K562 (cell line): ENCODE measurements around the gene PMEPA1. TPM values are rescaled to one million over a fixed set of nuclear protein-coding genes. Genes with fewer than 3 reads are reported as not detected.
A peak's percentile ranks its signal among the peaks of the same experiment; 100 is the strongest.

Experiments used
- ATAC-seq: fragments of 200-7000 bp; cut with Tn5 transposase; 3 replicates; pipeline ENCODE4 v1.9.1; 2020; ENCODE audit warnings: moderate library complexity
- BruUV-seq: library from RNA; stranded (reverse); fragments of 400-500 nt; replicated peaks from 2 replicates; lab custom pipeline; 2021; lab: Mats Ljungman, UMichigan
- CTCF ChIA-PET: fragments of 300-600 bp; formaldehyde crosslinking; extraction: SDS; loops from one replicate; lab custom pipeline; 2021; ENCODE audit warnings: low intra/inter-chr PET ratio; lab: Yijun Ruan, JAX
- POLR2A ChIA-PET: fragments of 300-600, 350-650 bp; sonication (Branson Sonifier 250); formaldehyde crosslinking; extraction: SDS; loops from one replicate; lab custom pipeline; 2021; ENCODE audit warnings: antibody characterized with exemption, inconsistent platforms; lab: Yijun Ruan, JAX
- DNase-seq, 4 experiments: peaks; one replicate each; pipeline versions ENCODE4 v3.0.0 to v3.0.0-alpha.2; 2011 to 2018; ENCODE audit warnings: low spot score in 3 of 4, mixed read lengths in 3 of 4; ENCODE audit errors: extremely low read depth in 1 of 4
- FAIRE-seq: peaks from 2 replicates; lab custom pipeline; 2011; peaks lifted over from hg19 to GRCh38; lab: Jason Lieb, UNC
- H2AFZ ChIP-seq: 2 replicates; pipeline ENCODE4 v1.6.0; 2011; ENCODE audit warnings: low read depth, low read length, control low read depth, inconsistent platforms
- H3K27ac ChIP-seq: fragments of 200-600 bp; 3 replicates; pipeline ENCODE4 v1.8.0; 2011; ENCODE audit warnings: low read depth, mild to moderate bottlenecking, control low read depth, inconsistent platforms, low read length, moderate library complexity, mixed read lengths; ENCODE audit errors: extremely low read depth
- H3K27me3 ChIP-seq, 2 experiments: fragments of 300-600 bp in 1 of 2; 2 replicates in 1 of 2; 3 replicates in 1 of 2; pipeline versions ENCODE4 v1.6.0 to v1.8.0; 2011; ENCODE audit warnings: inconsistent platforms in 2 of 2, low read length in 2 of 2, mild to moderate bottlenecking in 1 of 2, mixed read lengths in 1 of 2, moderate library complexity in 1 of 2; ENCODE audit not compliant: control insufficient read depth in 2 of 2, insufficient read depth in 2 of 2
- H3K36me3 ChIP-seq: fragments of 300-600 bp; 3 replicates; pipeline ENCODE4 v1.8.0; 2011; ENCODE audit warnings: mild to moderate bottlenecking, low read length, inconsistent platforms; ENCODE audit not compliant: control insufficient read depth, insufficient read depth
- H3K4me1 ChIP-seq, 2 experiments: fragments of 200-600 bp in 1 of 2; replicated peaks in 1 of 2; 2 replicates in 1 of 2; 3 replicates in 1 of 2; pipeline versions ENCODE4 v1.5.1 to v1.8.0; 2011; ENCODE audit warnings: inconsistent platforms in 2 of 2, low read length in 2 of 2, mild to moderate bottlenecking in 1 of 2, mixed read lengths in 1 of 2, moderate library complexity in 1 of 2; ENCODE audit not compliant: control insufficient read depth in 2 of 2, insufficient read depth in 2 of 2
- H3K4me2 ChIP-seq: 2 replicates; pipeline ENCODE4 v1.6.1; 2011; ENCODE audit warnings: low read length, control low read depth, inconsistent platforms, mixed read lengths; ENCODE audit not compliant: insufficient read depth
- H3K4me3 ChIP-seq: fragments of 200-600 bp; sonication (generic), shearing (Covaris generic); 2 replicates; pipeline ENCODE4 v1.5.1; 2016; ENCODE audit warnings: control low read depth, inconsistent platforms
- H3K79me2 ChIP-seq: fragments of 200-600 bp; 3 replicates; pipeline ENCODE4 v1.8.0; 2011; ENCODE audit warnings: low read length, inconsistent platforms; ENCODE audit not compliant: control insufficient read depth, insufficient read depth
- H3K9ac ChIP-seq, 2 experiments: 2 replicates each; pipeline versions ENCODE4 v1.6.0 to v1.6.1; 2011; ENCODE audit warnings: low read depth in 2 of 2, low read length in 2 of 2, control low read depth in 1 of 2, inconsistent platforms in 1 of 2, mild to moderate bottlenecking in 1 of 2, mixed read lengths in 1 of 2; ENCODE audit not compliant: insufficient read depth in 1 of 2
- H3K9me1 ChIP-seq: one replicate; pipeline ENCODE4 v1.6.0; 2011; ENCODE audit warnings: inconsistent platforms, mild to moderate bottlenecking, low read length, moderate library complexity; ENCODE audit not compliant: control insufficient read depth, insufficient read depth
- H3K9me3 ChIP-seq: replicated peaks from 2 replicates; pipeline ENCODE4 v1.5.1; 2011; ENCODE audit warnings: low read depth, low read length, inconsistent platforms; ENCODE audit not compliant: control insufficient read depth, insufficient read depth
- H4K20me1 ChIP-seq: replicated peaks from 2 replicates; pipeline ENCODE4 v1.6.1; 2011; ENCODE audit warnings: low read length, inconsistent platforms, mixed read lengths; ENCODE audit not compliant: control insufficient read depth, insufficient read depth
- ARHGAP35 ChIP-seq: fragments of 450-650 bp; IDR thresholded peaks from 2 replicates; pipeline ENCODE4 v1.6.1; 2018; ENCODE audit not compliant: partially characterized antibody
- CBFA2T3 ChIP-seq: fragments of 450-650 bp; IDR thresholded peaks from 2 replicates; pipeline ENCODE4 v1.6.1; 2017
- ESRRA ChIP-seq: fragments of 450-650 bp; IDR thresholded peaks from 2 replicates; pipeline ENCODE4 v1.6.1; 2014; ENCODE audit warnings: low read depth, mild to moderate bottlenecking, moderate library complexity, borderline replicate concordance
- FOXA3 ChIP-seq, 2 experiments: fragments of 450-650 bp in 1 of 2; sonication (generic) in 1 of 2; formaldehyde crosslinking; IDR thresholded peaks in 1 of 2; conservative IDR thresholded peaks in 1 of 2; 2 replicates each; pipeline versions ENCODE4 v1.4.0 to v1.8.0; 2020 to 2022; ENCODE audit warnings: mild to moderate bottlenecking in 2 of 2, missing genetic modification reagents in 1 of 2
- HES1 ChIP-seq: fragments of 450-650 bp; IDR thresholded peaks from 2 replicates; pipeline ENCODE4 v1.6.1; 2016; ENCODE audit warnings: low read depth, mild to moderate bottlenecking, moderate library complexity
- KDM1A ChIP-seq, 2 experiments: fragments of 450-650 bp; IDR thresholded peaks; 2 replicates each; pipeline ENCODE4 v1.6.1; 2016; ENCODE audit warnings: mild to moderate bottlenecking in 2 of 2
- MEIS2 ChIP-seq: fragments of 450-650 bp; IDR thresholded peaks from 2 replicates; pipeline ENCODE4 v1.6.1; 2014; ENCODE audit warnings: mild to moderate bottlenecking; ENCODE audit not compliant: partially characterized antibody
- MLLT1 ChIP-seq, 2 experiments: fragments of 450-650 bp; IDR thresholded peaks; 2 replicates each; pipeline ENCODE4 v1.6.1; 2016
- NFE2 ChIP-seq: IDR thresholded peaks from 2 replicates; pipeline ENCODE4 v1.6.1; 2014; ENCODE audit warnings: antibody characterized with exemption, low read depth
- RCOR1 ChIP-seq, 2 experiments: IDR thresholded peaks; 2 replicates each; pipeline ENCODE4 v1.6.1; 2012; ENCODE audit warnings: low read depth in 2 of 2, low read length in 2 of 2, borderline replicate concordance in 1 of 2, improper control_type of control experiment in 1 of 2
- RNF2 ChIP-seq: sonication (generic); IDR thresholded peaks from 2 replicates; pipeline ENCODE4 v1.6.1; 2016
- RNF219 ChIP-seq: fragments of 250-450 bp; sonication (Bioruptor Pico); IDR thresholded peaks from 2 replicates; pipeline ENCODE4 v1.5.0; 2022; ENCODE audit warnings: mild to moderate bottlenecking
- SMAD4 ChIP-seq: fragments of 250-450 bp; sonication (Bioruptor Pico); conservative IDR thresholded peaks from 2 replicates; pipeline ENCODE4 v1.8.0; 2021; ENCODE audit warnings: inconsistent platforms, mild to moderate bottlenecking, moderate library complexity
- SOX6 ChIP-seq: fragments of 450-650 bp; IDR thresholded peaks from 2 replicates; pipeline ENCODE4 v1.6.1; 2014; ENCODE audit warnings: mild to moderate bottlenecking
- ZFX ChIP-seq: sonication (generic); formaldehyde crosslinking; IDR thresholded peaks from 2 replicates; pipeline ENCODE4 v1.8.0; 2022; ENCODE audit warnings: mild to moderate bottlenecking, missing genetic modification reagents, moderate library complexity
- ZNF644 ChIP-seq: fragments of 200-800 bp; sonication (Bioruptor generic); IDR thresholded peaks from 2 replicates; pipeline ENCODE4 v1.6.1; 2016; ENCODE audit warnings: low read depth, missing genetic modification characterization, missing compliant biosample characterization
- WGBS: fragments of 100-300 bp; shearing (Covaris generic); methylation state at CpG from one replicate; pipeline ENCODE4 v1.1.6; 2016; ENCODE audit warnings: low coverage, mixed read lengths; ENCODE audit not compliant: insufficient coverage; ENCODE audit errors: missing lambda C conversion rate; 5-methylcytosine and 5-hydroxymethylcytosine counted together
- in situ Hi-C: fragments of 300-500 bp; cut with MboI; formaldehyde crosslinking; loops from 4 replicates; pipeline ENCODE4 v1.15.0; 2018; ENCODE audit warnings: inconsistent platforms, mixed read lengths
- intact Hi-C: fragments of 100-400 bp; cut with micrococcal nuclease; formaldehyde crosslinking; loops from 2 replicates; pipeline ENCODE4 v1.14.2; 2022
- polyA plus RNA-seq, 8 experiments: library from polyadenylated mRNA; depleted of rRNA in 4 of 8; stranded (reverse) in 5 of 8; unstranded in 3 of 8; fragments of >200 nt; fragmentation: Nextera tagmentation in 2 of 8; fragmentation: Illumina TruSeq in 1 of 8; extraction: Ambion mirVana in 2 of 8; extraction: Trizol in 1 of 8; gene quantifications; 2 replicates each; pipeline versions ENCODE4 v1.2.1 to v1.2.3, GENCODE V29; 2011 to 2014; ENCODE audit warnings: inconsistent platforms in 1 of 8, missing spikeins in 1 of 8
- total RNA-seq, 7 experiments: library from RNA; depleted of rRNA in 6 of 7; stranded (reverse); fragments of >200 nt in 6 of 7; fragmentation: Illumina TruSeq in 2 of 7; extraction: Trizol in 2 of 7; gene quantifications; 2 replicates each; pipeline versions ENCODE4 v1.2.1 to v1.2.3, GENCODE V29; 2011 to 2021; ENCODE audit warnings: low replicate concordance in 1 of 7

Gene PMEPA1
- total and polyA plus RNA-seq, 9 of the 15 experiments (the other 6 are each of a cell fraction or from before 2014, with no cell fraction given) = 0.16 TPM; not detected in 8

GRCh38 chr20:57619051-57619831, 90.6 kb downstream of the PMEPA1 start:
- 3% methylated on average over 19 of the region's 19 CpGs for WGBS
- no peak overlapping the region for H3K4me2 ChIP-seq
- FAIRE-seq = peak; percentile 57

More at GRCh38 chr20:57619051-57619831, 90.6 kb downstream of the PMEPA1 start:
- intact Hi-C loops = no loop called here
- Histone ChIP-seq H4K20me1 (peaks cover 11% of the 10 kb centered on the region), H3K27ac (no peak overlapping the region), H2AFZ (no peak overlapping the region), H3K36me3 (no peaks in the 10 kb centered on the region), H3K9me3 (no peaks in the 10 kb centered on the region), H3K79me2 (no peaks in the 10 kb centered on the region), H3K9ac (no peak overlapping the region), H3K4me1 (peaks cover 0 to 3% of the 10 kb centered on the region in 2 experiments; a peak in 4 of 5 replicates), H3K9me1 (no peaks in the 10 kb centered on the region), H3K27me3 (peaks cover 24 to 81% of the 10 kb centered on the region in 2 experiments; a peak in 4 of 5 replicates), H3K4me3 (no peak overlapping the region)
- peak; percentile 47 for ATAC-seq
- POLR2A ChIA-PET = interaction anchor here (0.7 kb wide), 1 partner anchor 160 kb away, joined by 3 read pairs; no protein-coding TSS in a partner anchor
- no peak for TF ChIP-seq ARHGAP35
- TF ChIP-seq FOXA3 (CRISPR knock-in tag; conservative IDR thresholded peaks at IDR 0.05 in 1 of 2, IDR thresholded peaks at IDR 0.05 in 1 of 2) = peak in 1 of 2 experiments; percentile 69; a peak in 2 of 4 replicates
- no peak for TF ChIP-seq ZNF644 (tag)
- TF ChIP-seq SMAD4 (CRISPR knock-in tag) = 0 out of 2 replicates have a peak, but pooled peaks have one; percentile 18
- TF ChIP-seq RNF219 (CRISPR knock-in tag) = no peak
- peak; percentile 8; the same call in 1 of the 2 replicates for TF ChIP-seq NFE2
- 0 out of 4 replicates have a peak, but pooled peaks of 1 of the 2 experiments have one; percentile 11 for TF ChIP-seq RCOR1 (IDR thresholded peaks at IDR 0.05; ENCODE audit: borderline replicate concordance in 1 of 2, low read depth in 2 of 2, low read length in 2 of 2)
- TF ChIP-seq KDM1A (IDR thresholded peaks at IDR 0.05) = peak; percentile 25 to 31; a peak in 2 of 4 replicates
- peak; percentile 94; the same call in 1 of the 2 replicates for TF ChIP-seq ESRRA
- TF ChIP-seq RNF2 = peak; percentile 40; the same call in 1 of the 2 replicates
- 0 out of 2 replicates have a peak, but pooled peaks have one; percentile 9 for TF ChIP-seq CBFA2T3
- TF ChIP-seq HES1 = peak; percentile 79
- peak; percentile 8 for TF ChIP-seq MEIS2
- peak; percentile 29; the same call in 1 of the 2 replicates for TF ChIP-seq SOX6
- TF ChIP-seq ZFX (CRISPR knock-in tag) = no peak
- peak in 1 of 2 experiments; percentile 90; a peak in 2 of 4 replicates for TF ChIP-seq MLLT1 (IDR thresholded peaks at IDR 0.05)
- BruUV-seq = no TSS peak
- in situ Hi-C loops = loop anchor here (25.0 kb wide), 1 partner anchor 593 kb away; no protein-coding TSS in a partner anchor
- CTCF ChIA-PET = no interaction called here
- no peak for DNase-seq
